H1 (cell line): ENCODE results near the gene LIPJ. TPM values are rescaled to one million over a fixed set of nuclear protein-coding genes. Genes with fewer than 3 reads are reported as not detected.

ENCODE experiments used
- CTCF ChIA-PET: fragments of 300-600 bp; sonication (Branson Sonifier 250); formaldehyde crosslinking; loops from one replicate; lab custom pipeline; 2021; ENCODE audit not compliant: partially characterized antibody; lab: Charles Lee
- POLR2A ChIA-PET: fragments of 300-600 bp; sonication (Branson Sonifier 250); formaldehyde crosslinking; loops from one replicate; lab custom pipeline; 2021; ENCODE audit warnings: inconsistent platforms; ENCODE audit not compliant: partially characterized antibody; lab: Charles Lee
- DNase-seq, 2 experiments: peaks; one replicate each; pipeline versions ENCODE4 v3.0.0 to v3.0.0-alpha.2; 2010 to 2022; ENCODE audit warnings: low spot score in 2 of 2, low read depth in 1 of 2, mixed read lengths in 1 of 2
- FAIRE-seq: peaks from 2 replicates; lab custom pipeline; 2011; peaks lifted over from hg19 to GRCh38; lab: Jason Lieb, UNC
- H2AFZ ChIP-seq: 2 replicates; pipeline ENCODE4 v1.8.1; 2012; ENCODE audit warnings: low read length, inconsistent platforms
- H2AK5ac ChIP-seq: 2 replicates; pipeline ENCODE4 v1.6.1; 2013; ENCODE audit warnings: low read depth, low read length
- H2BK120ac ChIP-seq: replicated peaks from 2 replicates; pipeline ENCODE3; 2013; ENCODE audit warnings: low read depth, low read length, inconsistent platforms
- H2BK12ac ChIP-seq: 2 replicates; pipeline ENCODE4 v1.6.1; 2013; ENCODE audit warnings: low read depth, low read length
- H2BK15ac ChIP-seq: 2 replicates; pipeline ENCODE4 v1.6.1; 2013; ENCODE audit warnings: low read length
- H2BK20ac ChIP-seq: 2 replicates; pipeline ENCODE4 v1.6.1; 2013; ENCODE audit warnings: low read length
- H2BK5ac ChIP-seq: 2 replicates; pipeline ENCODE4 v1.6.1; 2013; ENCODE audit warnings: low read depth, low read length
- H3K14ac ChIP-seq: 2 replicates; pipeline ENCODE4 v1.6.1; 2013; ENCODE audit warnings: inconsistent platforms; ENCODE audit not compliant: insufficient read length
- H3K18ac ChIP-seq: 2 replicates; pipeline ENCODE4 v1.6.1; 2013; ENCODE audit warnings: low read length; ENCODE audit errors: extremely low read depth
- H3K23ac ChIP-seq: 2 replicates; pipeline ENCODE4 v1.6.1; 2013; ENCODE audit warnings: inconsistent platforms; ENCODE audit not compliant: insufficient read length
- H3K23me2 ChIP-seq: 2 replicates; pipeline ENCODE4 v1.6.1; 2013; ENCODE audit warnings: low read depth, low read length
- H3K27ac ChIP-seq: 2 replicates; pipeline ENCODE4 v1.6.1; 2011; ENCODE audit warnings: low read depth, low read length, inconsistent platforms
- H3K27me3 ChIP-seq, 4 experiments: replicated peaks in 1 of 4; 1 replicate in 1 of 4; 2 replicates in 3 of 4; pipeline versions ENCODE4 v1.6.1 to v1.8.1; 2011 to 2013; ENCODE audit warnings: low read length in 3 of 4, mild to moderate bottlenecking in 3 of 4, inconsistent platforms in 2 of 4, mixed read lengths in 2 of 4, moderate library complexity in 1 of 4; ENCODE audit not compliant: control insufficient read depth in 3 of 4, insufficient read depth in 3 of 4; ENCODE audit errors: extremely low read depth in 1 of 4
- H3K36me3 ChIP-seq, 4 experiments: 2 replicates each; pipeline versions ENCODE4 v1.6.1 to v1.8.1; 2011 to 2013; ENCODE audit warnings: mild to moderate bottlenecking in 4 of 4, low read length in 3 of 4, moderate library complexity in 2 of 4, control low read depth in 1 of 4, inconsistent platforms in 1 of 4; ENCODE audit not compliant: insufficient read depth in 4 of 4, control insufficient read depth in 2 of 4
- H3K4ac ChIP-seq: replicated peaks from 2 replicates; pipeline ENCODE3; 2013; ENCODE audit warnings: low read length, low read depth, mixed read lengths, inconsistent platforms; ENCODE audit not compliant: insufficient read length
- H3K4me1 ChIP-seq, 4 experiments: replicated peaks in 1 of 4; 1 replicate in 1 of 4; 2 replicates in 3 of 4; pipeline versions ENCODE4 v1.6.1 to v1.8.1; 2011 to 2013; ENCODE audit warnings: low read length in 3 of 4, inconsistent platforms in 2 of 4, mixed read lengths in 1 of 4; ENCODE audit not compliant: insufficient read depth in 4 of 4, control insufficient read depth in 3 of 4
- H3K4me2 ChIP-seq, 2 experiments: 2 replicates each; pipeline versions ENCODE4 v1.6.1 to v1.8.1; 2011 to 2013; ENCODE audit warnings: low read depth in 2 of 2, low read length in 2 of 2, control low read depth in 1 of 2, inconsistent platforms in 1 of 2, mild to moderate bottlenecking in 1 of 2; ENCODE audit not compliant: insufficient read depth in 1 of 2
- H3K4me3 ChIP-seq, 4 experiments: fragments of 200-600, 300-600 bp in 1 of 4; sonication (generic), shearing (Covaris generic), sonication (Bioruptor Twin) in 1 of 4; 2 replicates each; pipeline versions ENCODE4 v1.5.1 to v1.8.1; 2011 to 2016; ENCODE audit warnings: low read length in 4 of 4, low read depth in 3 of 4, control low read depth in 2 of 4, inconsistent platforms in 2 of 4, mild to moderate bottlenecking in 2 of 4, mixed read lengths in 1 of 4, moderate library complexity in 1 of 4; ENCODE audit not compliant: insufficient read depth in 2 of 4; ENCODE audit errors: extremely low read depth in 1 of 4
- H3K56ac ChIP-seq: replicated peaks from 2 replicates; pipeline ENCODE3; 2013; ENCODE audit warnings: low read depth, mild to moderate bottlenecking, mixed read lengths, low read length, inconsistent platforms; ENCODE audit not compliant: insufficient read length
- H3K79me1 ChIP-seq: 2 replicates; pipeline ENCODE4 v1.6.1; 2013; ENCODE audit warnings: low read depth, low read length, control low read depth
- H3K79me2 ChIP-seq, 2 experiments: 2 replicates each; pipeline versions ENCODE4 v1.6.1 to v1.8.1; 2012 to 2013; ENCODE audit warnings: low read length in 2 of 2, mild to moderate bottlenecking in 2 of 2, inconsistent platforms in 1 of 2; ENCODE audit not compliant: insufficient read depth in 2 of 2, control insufficient read depth in 1 of 2
- H3K9ac ChIP-seq, 4 experiments: replicated peaks in 1 of 4; 1 replicate in 1 of 4; 2 replicates in 3 of 4; pipeline versions ENCODE4 v1.6.1 to v1.8.1; 2011 to 2013; ENCODE audit warnings: low read depth in 3 of 4, low read length in 3 of 4, control low read depth in 2 of 4, mild to moderate bottlenecking in 2 of 4, moderate library complexity in 2 of 4, inconsistent platforms in 1 of 4; ENCODE audit errors: extremely low read depth in 1 of 4
- H3K9me3 ChIP-seq, 2 experiments: 2 replicates each; pipeline versions ENCODE4 v1.6.1 to v1.8.1; 2012 to 2013; ENCODE audit warnings: mild to moderate bottlenecking in 2 of 2, moderate library complexity in 2 of 2, control low read depth in 1 of 2, inconsistent platforms in 1 of 2, low read depth in 1 of 2, low read length in 1 of 2, mixed read lengths in 1 of 2; ENCODE audit not compliant: insufficient read depth in 2 of 2
- H4K20me1 ChIP-seq, 2 experiments: replicated peaks in 1 of 2; 2 replicates each; pipeline versions ENCODE3 to v1.8.1; 2011 to 2013; ENCODE audit warnings: inconsistent platforms in 2 of 2, low read length in 2 of 2, mild to moderate bottlenecking in 1 of 2; ENCODE audit not compliant: insufficient read depth in 2 of 2, control insufficient read depth in 1 of 2
- H4K5ac ChIP-seq: 2 replicates; pipeline ENCODE4 v1.6.1; 2013; ENCODE audit warnings: low read length, low read depth, mixed read lengths, inconsistent platforms; ENCODE audit not compliant: insufficient read length
- H4K8ac ChIP-seq: 2 replicates; pipeline ENCODE4 v1.8.0; 2013; ENCODE audit warnings: mild to moderate bottlenecking, moderate library complexity, low read length, inconsistent platforms; ENCODE audit not compliant: insufficient read depth; ENCODE audit errors: extremely low read depth
- H4K91ac ChIP-seq: replicated peaks from 2 replicates; pipeline ENCODE3; 2013; ENCODE audit warnings: low read length, mixed read lengths, inconsistent platforms; ENCODE audit not compliant: insufficient read length
- CHD1 ChIP-seq: IDR thresholded peaks from 2 replicates; pipeline ENCODE4 v1.6.1; 2012; ENCODE audit warnings: low read depth, low read length, improper control_type of control experiment
- HDAC6 ChIP-seq: IDR thresholded peaks from one replicate; pipeline ENCODE4 v1.7.1; 2012; ENCODE audit warnings: low read depth, mild to moderate bottlenecking, inconsistent platforms, low read length, moderate library complexity
- NRF1 ChIP-seq: IDR thresholded peaks from 2 replicates; pipeline ENCODE4 v1.6.1; 2011; ENCODE audit warnings: mild to moderate bottlenecking, low read depth, low read length, improper control_type of control experiment
- PHF8 ChIP-seq: fragments of 200-600 bp; sonication (generic); conservative IDR thresholded peaks from 2 replicates; pipeline ENCODE4 v1.7.1; 2012; ENCODE audit warnings: low read depth, mild to moderate bottlenecking, inconsistent platforms, low read length, moderate library complexity
- RAD21 ChIP-seq, 2 experiments: IDR thresholded peaks in 1 of 2; conservative IDR thresholded peaks in 1 of 2; 2 replicates each; pipeline ENCODE4 v1.6.1; 2011; ENCODE audit warnings: low read depth in 2 of 2, low read length in 2 of 2, improper control_type of control experiment in 1 of 2, inconsistent platforms in 1 of 2, mild to moderate bottlenecking in 1 of 2, moderate library complexity in 1 of 2
- SP1 ChIP-seq: IDR thresholded peaks from 2 replicates; pipeline ENCODE4 v1.6.1; 2011; ENCODE audit warnings: low read depth, low read length
- TAF7 ChIP-seq: optimal IDR thresholded peaks from 2 replicates; pipeline ENCODE3; 2011; ENCODE audit warnings: low read depth, mild to moderate bottlenecking, inconsistent platforms, low read length, moderate library complexity, borderline replicate concordance
- TCF12 ChIP-seq: IDR thresholded peaks from 2 replicates; pipeline ENCODE4 v1.6.1; 2011; ENCODE audit warnings: low read depth, mild to moderate bottlenecking, low read length
- TEAD4 ChIP-seq: IDR thresholded peaks from 2 replicates; pipeline ENCODE4 v1.6.1; 2012; ENCODE audit warnings: low read depth, low read length, inconsistent platforms, mixed read lengths
- WGBS, 2 experiments: shearing (Covaris generic) in 1 of 2; methylation state at CpG; one replicate each; pipeline versions ENCODE4 v1.1.6 to v1.1.7; 2013 to 2015; ENCODE audit warnings: low lambda C conversion rate in 2 of 2, mixed read lengths in 2 of 2, inconsistent platforms in 1 of 2, low coverage in 1 of 2, missing lambda C conversion rate in 1 of 2; ENCODE audit not compliant: insufficient replicate concordance in 2 of 2, insufficient coverage in 1 of 2, insufficient read length in 1 of 2; ENCODE audit errors: extremely low coverage in 1 of 2, missing lambda C conversion rate in 1 of 2; 5-methylcytosine and 5-hydroxymethylcytosine counted together
- polyA plus RNA-seq, 7 experiments: library from polyadenylated mRNA; depleted of rRNA in 3 of 7; stranded (reverse) in 5 of 7; unstranded in 2 of 7; fragments of >200 nt in 5 of 7; fragments of 200-250 nt in 2 of 7; gene quantifications; 1 replicate in 5 of 7; 2 replicates in 1 of 7; 4 replicates in 1 of 7; pipeline versions ENCODE4 v1.2.1 to v1.2.3, GENCODE V29; 2011 to 2013; ENCODE audit warnings: missing spikeins in 2 of 7, mixed read lengths in 2 of 7
- total RNA-seq: library from RNA; stranded (reverse); fragmentation: NEBNext Ultra II Directional; extraction: Animal tissue kit (Norgen Biotek cat#: 25700); gene quantifications from 2 replicates; pipeline ENCODE4 v1.2.1, GENCODE V29; 2021

Gene LIPJ
- total and polyA plus RNA-seq, 2 of the 8 experiments (the other 6 are each of a cell fraction or from before 2014, with no cell fraction given): not detected

GRCh38 chr10:88544140-88544870 is 42.3 kb upstream of the LIPJ start:
- no peak overlapping the region for H3K23ac ChIP-seq
- no peak overlapping the region for H2BK12ac ChIP-seq
- H2AFZ ChIP-seq: no peak overlapping the region
- no peak overlapping the region for H3K4me3 ChIP-seq
- H3K23me2 ChIP-seq: no peaks in the 10 kb centered on the region
- POLR2A ChIA-PET: no interaction called here
- no peak overlapping the region for H2BK5ac ChIP-seq
- H3K56ac ChIP-seq: no peak overlapping the region
- 87% methylated on average over 2 of the region's 2 CpGs; no CpG with 5 or more reads in 1 of the 2 experiments for WGBS, 2 experiments
- no peaks in the 10 kb centered on the region for H3K9me3 ChIP-seq
- no peaks in the 10 kb centered on the region for H3K36me3 ChIP-seq
- H4K91ac ChIP-seq: no peak overlapping the region
- no peak overlapping the region for H3K18ac ChIP-seq
- H2BK20ac ChIP-seq: no peak overlapping the region
- FAIRE-seq: no peak
- H3K4ac ChIP-seq: no peak overlapping the region
- H3K27ac ChIP-seq: no peak overlapping the region
- no peak for DNase-seq
- H3K27me3 ChIP-seq: no peaks in the 10 kb centered on the region
- no peaks in the 10 kb centered on the region for H3K4me1 ChIP-seq
- no peak overlapping the region for H2BK15ac ChIP-seq
- H2AK5ac ChIP-seq: no peak overlapping the region
- H4K20me1 ChIP-seq: no peaks in the 10 kb centered on the region
- CTCF ChIA-PET: interaction anchor here (0.6 kb wide), 1 partner anchor 8 kb away, joined by 3 read pairs; no protein-coding TSS in a partner anchor
- no peak overlapping the region for H3K4me2 ChIP-seq
- H3K79me1 ChIP-seq: no peaks in the 10 kb centered on the region
- H3K79me2 ChIP-seq: no peaks in the 10 kb centered on the region
- H3K14ac ChIP-seq: no peak overlapping the region
- no peak overlapping the region for H3K9ac ChIP-seq
- no peak overlapping the region for H4K5ac ChIP-seq
- H4K8ac ChIP-seq: no peak overlapping the region
- H2BK120ac ChIP-seq: no peak overlapping the region
- no peak for TF ChIP-seq TAF7
- TF ChIP-seq TEAD4: no peak
- no peak for TF ChIP-seq RAD21 (IDR thresholded peaks at IDR 0.05 in 1 of 2, conservative IDR thresholded peaks at IDR 0.05 in 1 of 2; ENCODE audit: low read depth in 2 of 2, low read length in 2 of 2)
- TF ChIP-seq NRF1: no peak
- no peak for TF ChIP-seq SP1
- no peak for TF ChIP-seq TCF12
- no peak for TF ChIP-seq CHD1
- no peak for TF ChIP-seq HDAC6
- no peak for TF ChIP-seq PHF8
